Activated CD8-positive, alpha-beta memory T cell treated with anti-CD3 and anti-CD28 coated beads, Interleukin-2, amount 10 ng/mL, durations not matched to agents 7 days and 5 days (primary cell): ENCODE results near the gene IMPA2. TPM values are rescaled to one million over a fixed set of nuclear protein-coding genes. Genes with fewer than 3 reads are reported as not detected.

ENCODE experiments used
- ATAC-seq: fragments of 150-1000 bp; cut with Tn5 transposase; one replicate; pipeline ENCODE4 v1.10.0; 2021; ENCODE audit warnings: moderate library complexity
- CTCF ChIA-PET: fragments of 350-600 bp; sonication (Branson Sonifier 250); formaldehyde crosslinking; loops from one replicate; lab custom pipeline; 2021; ENCODE audit warnings: antibody characterized with exemption; lab: Charles Lee
- DNase-seq: peaks from one replicate; pipeline ENCODE4 v3.0.0-alpha.2; 2020
- H3K27ac Mint-ChIP-seq: one replicate; pipeline ENCODE4 v1.8.0; 2021; ENCODE audit warnings: mild to moderate bottlenecking, mixed read lengths
- H3K27me3 Mint-ChIP-seq: one replicate; pipeline ENCODE4 v1.8.0; 2021; ENCODE audit warnings: mixed read lengths
- H3K36me3 Mint-ChIP-seq: one replicate; pipeline ENCODE4 v1.8.0; 2021; ENCODE audit warnings: mild to moderate bottlenecking, mixed read lengths
- H3K4me1 Mint-ChIP-seq: one replicate; pipeline ENCODE4 v1.8.0; 2021; ENCODE audit warnings: mixed read lengths
- H3K4me3 Mint-ChIP-seq: one replicate; pipeline ENCODE4 v1.8.0; 2021; ENCODE audit warnings: mild to moderate bottlenecking, moderate library complexity, mixed read lengths
- H3K9me3 Mint-ChIP-seq: one replicate; pipeline ENCODE4 v1.8.0; 2022; ENCODE audit warnings: low read depth, mixed read lengths
- total RNA-seq, 2 experiments: library from RNA; stranded (reverse); gene quantifications; one replicate each; pipeline ENCODE4 v1.2.3, GENCODE V29; 2021

IMPA2 gene
- total RNA-seq, 2 experiments from 2014 or later: 14.1 to 19.1 TPM

- Mint-ChIP-seq H3K4me3 (no peak overlapping the region), H3K27ac (no peak overlapping the region), H3K36me3 (peaks cover 4% of the 10 kb centered on the region), H3K9me3 (no peaks in the 10 kb centered on the region), H3K4me1 (no peaks in the 10 kb centered on the region), H3K27me3 (no peaks in the 10 kb centered on the region)
- CTCF ChIA-PET: interaction anchor here (1.2 to 1.3 kb wide), 2 partner anchors 20 to 25 kb away, joined by 3 to 5 read pairs; no protein-coding TSS in a partner anchor
- DNase-seq: no peak
- no peak for ATAC-seq
Measured at GRCh38 chr18:12018861-12019260, 37.6 kb downstream of the IMPA2 start.

- H3K27me3 Mint-ChIP-seq: no peaks in the 10 kb centered on the region
- H3K4me3 Mint-ChIP-seq: no peak overlapping the region
- no peaks in the 10 kb centered on the region for H3K9me3 Mint-ChIP-seq
- H3K4me1 Mint-ChIP-seq: no peaks in the 10 kb centered on the region
- CTCF ChIA-PET: interaction anchor here (1.0 kb wide), 1 partner anchor 83 kb away, joined by 3 read pairs; no protein-coding TSS in a partner anchor
- DNase-seq (no peak), ATAC-seq (no peak)
- no peak overlapping the region for H3K27ac Mint-ChIP-seq
- peaks cover 4% of the 10 kb centered on the region for H3K36me3 Mint-ChIP-seq
Measured at GRCh38 chr18:12021077-12021476, 39.8 kb downstream of the IMPA2 start.

GRCh38 chr18:12021596-12021995 lies 40.3 kb downstream of the IMPA2 start:
- Mint-ChIP-seq H3K36me3 (peaks cover 4% of the 10 kb centered on the region), H3K27ac (no peak overlapping the region), H3K27me3 (no peaks in the 10 kb centered on the region), H3K9me3 (no peaks in the 10 kb centered on the region), H3K4me1 (no peaks in the 10 kb centered on the region), H3K4me3 (no peak overlapping the region)
- ATAC-seq: no peak
- no peak for DNase-seq
- CTCF ChIA-PET: interaction anchor here (0.6 to 1.0 kb wide), 2 partner anchors 14 to 83 kb away, joined by 3 read pairs; no protein-coding TSS in a partner anchor

- Mint-ChIP-seq H3K36me3 (no peaks in the 10 kb centered on the region), H3K4me1 (no peaks in the 10 kb centered on the region), H3K9me3 (no peaks in the 10 kb centered on the region), H3K27me3 (no peaks in the 10 kb centered on the region), H3K27ac (no peak overlapping the region), H3K4me3 (no peak overlapping the region)
- no peak for ATAC-seq
- CTCF ChIA-PET: no interaction called here
- DNase-seq: no peak
Measured at GRCh38 chr18:12023375-12023774, 42.1 kb downstream of the IMPA2 start.

GRCh38 chr18:12026562-12026961 lies 45.3 kb downstream of the IMPA2 start:
- Mint-ChIP-seq H3K4me1 (peaks cover 3% of the 10 kb centered on the region), H3K9me3 (no peaks in the 10 kb centered on the region), H3K36me3 (no peaks in the 10 kb centered on the region), H3K4me3 (no peak overlapping the region), H3K27ac (no peak overlapping the region), H3K27me3 (no peaks in the 10 kb centered on the region)
- DNase-seq (no peak), ATAC-seq (no peak)
- CTCF ChIA-PET: interaction anchor here (1.0 kb wide), 1 partner anchor 12 kb away, joined by 4 read pairs; no protein-coding TSS in a partner anchor

- Mint-ChIP-seq H3K4me1 (peaks cover 3% of the 10 kb centered on the region), H3K36me3 (no peaks in the 10 kb centered on the region), H3K4me3 (no peak overlapping the region), H3K9me3 (no peaks in the 10 kb centered on the region), H3K27me3 (no peaks in the 10 kb centered on the region), H3K27ac (no peak overlapping the region)
- no peak for ATAC-seq
- no peak for DNase-seq
- CTCF ChIA-PET: interaction anchor here (1.0 kb wide), 1 partner anchor 11 kb away, joined by 4 read pairs; no protein-coding TSS in a partner anchor
Measured at GRCh38 chr18:12027046-12027445, 45.7 kb downstream of the IMPA2 start.

GRCh38 chr18:12027480-12027879 lies 46.2 kb downstream of the IMPA2 start:
- Mint-ChIP-seq H3K27me3 (no peaks in the 10 kb centered on the region), H3K36me3 (no peaks in the 10 kb centered on the region), H3K27ac (no peak overlapping the region), H3K9me3 (no peaks in the 10 kb centered on the region), H3K4me1 (peaks cover 3% of the 10 kb centered on the region), H3K4me3 (no peak overlapping the region)
- CTCF ChIA-PET: interaction anchor here (0.7 to 1.0 kb wide), 2 partner anchors 11 to 473 kb away, joined by 4 read pairs; no protein-coding TSS in a partner anchor
- no peak for DNase-seq
- no peak for ATAC-seq

GRCh38 chr18:12028040-12028628 lies 46.8 kb downstream of the IMPA2 start:
- H3K27me3 Mint-ChIP-seq: no peaks in the 10 kb centered on the region
- ATAC-seq: no peak

GRCh38 chr18:12028674-12029073 lies 47.4 kb downstream of the IMPA2 start:
- Mint-ChIP-seq H3K27me3 (no peaks in the 10 kb centered on the region), H3K27ac (no peak overlapping the region), H3K4me1 (peaks cover 3% of the 10 kb centered on the region), H3K36me3 (no peaks in the 10 kb centered on the region), H3K4me3 (no peak overlapping the region), H3K9me3 (no peaks in the 10 kb centered on the region)
- CTCF ChIA-PET: interaction anchor here (1.2 kb wide), 1 partner anchor 16 kb away, joined by 3 read pairs; no protein-coding TSS in a partner anchor
- DNase-seq (no peak), ATAC-seq (no peak)

More at GRCh38 chr18:12028040-12028628, 46.8 kb downstream of the IMPA2 start:
- no peak overlapping the region for H3K27ac Mint-ChIP-seq
- DNase-seq: no peak
- no peak overlapping the region for H3K4me3 Mint-ChIP-seq
- CTCF ChIA-PET: interaction anchor here (0.7 kb wide), 1 partner anchor 473 kb away, joined by 4 read pairs; no protein-coding TSS in a partner anchor
- peaks cover 3% of the 10 kb centered on the region for H3K4me1 Mint-ChIP-seq
- H3K36me3 Mint-ChIP-seq: no peaks in the 10 kb centered on the region
- H3K9me3 Mint-ChIP-seq: no peaks in the 10 kb centered on the region

- no peaks in the 10 kb centered on the region for H3K27me3 Mint-ChIP-seq
- no peaks in the 10 kb centered on the region for H3K9me3 Mint-ChIP-seq
- no peak overlapping the region for H3K27ac Mint-ChIP-seq
- DNase-seq (peak; percentile 25), ATAC-seq (no peak)
- CTCF ChIA-PET: interaction anchor here (1.2 to 1.7 kb wide), 2 partner anchors 9 to 17 kb away, joined by 3 to 9 read pairs; no protein-coding TSS in a partner anchor
- H3K4me1 Mint-ChIP-seq: peaks cover 5% of the 10 kb centered on the region
- H3K4me3 Mint-ChIP-seq: no peak overlapping the region
- no peaks in the 10 kb centered on the region for H3K36me3 Mint-ChIP-seq
Measured at GRCh38 chr18:12029786-12030584, 48.7 kb downstream of the IMPA2 start.

GRCh38 chr18:12030670-12031069 lies 49.4 kb downstream of the IMPA2 start:
- H3K9me3 Mint-ChIP-seq: no peaks in the 10 kb centered on the region
- H3K27ac Mint-ChIP-seq: no peak overlapping the region
- peak; percentile 8 for DNase-seq
- H3K4me3 Mint-ChIP-seq: no peak overlapping the region
- CTCF ChIA-PET: interaction anchor here (1.7 kb wide), 1 partner anchor 8 kb away, joined by 9 read pairs; no protein-coding TSS in a partner anchor
- no peaks in the 10 kb centered on the region for H3K36me3 Mint-ChIP-seq
- no peaks in the 10 kb centered on the region for H3K27me3 Mint-ChIP-seq
- no peak for ATAC-seq
- peaks cover 5% of the 10 kb centered on the region for H3K4me1 Mint-ChIP-seq

- no peaks in the 10 kb centered on the region for H3K36me3 Mint-ChIP-seq
- CTCF ChIA-PET: no interaction called here
- ATAC-seq: no peak
- H3K27me3 Mint-ChIP-seq: no peaks in the 10 kb centered on the region
- DNase-seq: peak; percentile 8
- H3K27ac Mint-ChIP-seq: no peak overlapping the region
- H3K4me1 Mint-ChIP-seq: peaks cover 5% of the 10 kb centered on the region
- H3K4me3 Mint-ChIP-seq: no peak overlapping the region
- no peaks in the 10 kb centered on the region for H3K9me3 Mint-ChIP-seq
Measured at GRCh38 chr18:12031181-12031580, 49.9 kb downstream of the IMPA2 start.

- ATAC-seq (no peak), DNase-seq (no peak)
- Mint-ChIP-seq H3K36me3 (no peaks in the 10 kb centered on the region), H3K27me3 (no peaks in the 10 kb centered on the region), H3K4me3 (no peak overlapping the region), H3K9me3 (no peaks in the 10 kb centered on the region), H3K27ac (no peak overlapping the region), H3K4me1 (peaks cover 5% of the 10 kb centered on the region)
- CTCF ChIA-PET: no interaction called here
Measured at GRCh38 chr18:12031846-12032245, 50.5 kb downstream of the IMPA2 start.
